ENCODE results near the gene ZNRF2. TPM values are rescaled to one million over a fixed set of nuclear protein-coding genes. Genes with fewer than 3 reads are reported as not detected.

Gene ZNRF2
- total and polyA plus RNA-seq, 2 donors (not counting 3 experiments of a cell fraction or from before 2014, with no cell fraction given): 1.4 to 5.9 TPM

GRCh38 chr7:30320392-30320791 is 36.0 kb downstream of the ZNRF2 start:
- Histone ChIP-seq H3K9ac (replicated peaks; ENCODE audit: extremely low read depth, insufficient read depth, low read length) (no peak overlapping the region), H3K27ac (ENCODE audit: insufficient read depth, low read depth, low read length) (no peak overlapping the region), H3K9me3 (replicated peaks; ENCODE audit: control insufficient read depth, insufficient read depth, low read length) (no peaks in the 10 kb centered on the region), H3K4me1 (ENCODE audit: control insufficient read depth, extremely low read depth, insufficient read depth, low read length) (no peaks in the 10 kb centered on the region), H2AFZ (ENCODE audit: low read depth, low read length) (no peak overlapping the region), H3K27me3 (ENCODE audit: control insufficient read depth in 2 of 2, insufficient read depth in 2 of 2, low read length in 2 of 2) (no peaks in the 10 kb centered on the region), H3K4me2 (ENCODE audit: insufficient read depth, low read length) (no peak overlapping the region), H3K4me3 (replicated peaks in 1 of 3; ENCODE audit: insufficient read depth in 1 of 3, low read depth in 1 of 3, low read length in 3 of 3) (no peak overlapping the region), H3K79me2 (ENCODE audit: control insufficient read depth, insufficient read depth, low read length) (no peaks in the 10 kb centered on the region), H4K20me1 (replicated peaks; ENCODE audit: control insufficient read depth, extremely low read depth, insufficient read depth, low read length) (no peaks in the 10 kb centered on the region), H3K36me3 (ENCODE audit: control insufficient read depth in 2 of 2, extremely low read depth in 1 of 2, insufficient read depth in 2 of 2, low read length in 2 of 2) (no peaks in the 10 kb centered on the region), H3K9me1 (replicated peaks; ENCODE audit: control insufficient read depth, extremely low read depth, insufficient read depth, low read length) (no peaks in the 10 kb centered on the region)
- intact Hi-C loops (cut with micrococcal nuclease) (no loop called here), dilution Hi-C loops (cut with MboI; ENCODE audit: extremely low pct_ligation_motif_present, low sequenced_read_pairs) (no loop called here)
- TF ChIP-seq FOS (IDR thresholded peaks at IDR 0.05; ENCODE audit: borderline replicate concordance, insufficient read depth, low read length): no peak
- no peak for TF ChIP-seq MAX (IDR thresholded peaks at IDR 0.05; ENCODE audit: insufficient read depth, insufficient read length)
- TF ChIP-seq EZH2 (IDR thresholded peaks at IDR 0.05; ENCODE audit: borderline replicate concordance, low read depth, low read length, severe bottlenecking): no peak
- no peak for TF ChIP-seq MYC (IDR thresholded peaks at IDR 0.05; ENCODE audit: low read depth, low read length)
- no peak for TF ChIP-seq POLR2A (IDR thresholded peaks at IDR 0.05; ENCODE audit: low read depth, low read length)
- no peak for TF ChIP-seq POLR2AphosphoS5 (IDR thresholded peaks at IDR 0.05; ENCODE audit: insufficient read depth, low read depth, low read length)
- no peak for TF ChIP-seq CTCF (IDR thresholded peaks at IDR 0.05; ENCODE audit: extremely low read depth in 1 of 2, insufficient read depth in 1 of 2, low read depth in 1 of 2, low read length in 2 of 2)
- no peak for TF ChIP-seq JUN (IDR thresholded peaks at IDR 0.05; ENCODE audit: borderline replicate concordance, insufficient read depth, insufficient read length, low read depth)
- CTCF ChIA-PET: no interaction called here
- DNase-seq (ENCODE audit: low read depth, low spot score) (no peak), FAIRE-seq (no peak)
- POLR2A ChIA-PET: no interaction called here
- no TSS peak for BruUV-seq (replicated peaks)

Measured in endothelial cell of umbilical vein (primary cell).